ENCODE data around the gene FRMD4A.

The FRMD4A gene

GRCh38 chr10:13614530-13615332 lies 716.0 kb downstream of the FRMD4A start:
- no peak for TF ChIP-seq CTCF (conservative IDR thresholded peaks at IDR 0.05; ENCODE audit: control insufficient read depth, insufficient read depth, low read depth, low read length)
- DNase-seq (ENCODE audit: low read depth), result no peak
- H3K4me3 ChIP-seq (ENCODE audit: control insufficient read depth, low read depth, low read length), result no peak overlapping the region

GRCh38 chr10:13613519-13613918 lies 717.2 kb downstream of the FRMD4A start:
- DNase-seq (ENCODE audit: low read depth), result peak; percentile 52
- no peak overlapping the region for H3K4me3 ChIP-seq (ENCODE audit: control insufficient read depth, low read depth, low read length)
- peak; percentile 45 for TF ChIP-seq CTCF (conservative IDR thresholded peaks at IDR 0.05; ENCODE audit: control insufficient read depth, insufficient read depth, low read depth, low read length)

- H3K4me3 ChIP-seq (ENCODE audit: control insufficient read depth, low read depth, low read length), result no peak overlapping the region
- TF ChIP-seq CTCF (conservative IDR thresholded peaks at IDR 0.05; ENCODE audit: control insufficient read depth, insufficient read depth, low read depth, low read length), result no peak
- DNase-seq (ENCODE audit: low read depth), result no peak
Observed at GRCh38 chr10:13612654-13613373, 717.9 kb downstream of the FRMD4A start.

GRCh38 chr10:13608246-13608853 lies 722.4 kb downstream of the FRMD4A start:
- no peak for TF ChIP-seq CTCF (conservative IDR thresholded peaks at IDR 0.05; ENCODE audit: control insufficient read depth, insufficient read depth, low read depth, low read length)
- no peak for DNase-seq (ENCODE audit: low read depth)
- no peak overlapping the region for H3K4me3 ChIP-seq (ENCODE audit: control insufficient read depth, low read depth, low read length)

GRCh38 chr10:13604357-13605040 lies 726.2 kb downstream of the FRMD4A start:
- no peak for DNase-seq (ENCODE audit: low read depth)
- TF ChIP-seq CTCF (conservative IDR thresholded peaks at IDR 0.05; ENCODE audit: control insufficient read depth, insufficient read depth, low read depth, low read length), result no peak
- H3K4me3 ChIP-seq (ENCODE audit: control insufficient read depth, low read depth, low read length), result no peak overlapping the region

- no peak for DNase-seq (ENCODE audit: low read depth)
- no peak overlapping the region for H3K4me3 ChIP-seq (ENCODE audit: control insufficient read depth, low read depth, low read length)
- TF ChIP-seq CTCF (conservative IDR thresholded peaks at IDR 0.05; ENCODE audit: control insufficient read depth, insufficient read depth, low read depth, low read length), result no peak
Observed at GRCh38 chr10:13597909-13598308, 732.8 kb downstream of the FRMD4A start.
